Measurements from ENCODE around the gene ADGRB3.

DNA sequence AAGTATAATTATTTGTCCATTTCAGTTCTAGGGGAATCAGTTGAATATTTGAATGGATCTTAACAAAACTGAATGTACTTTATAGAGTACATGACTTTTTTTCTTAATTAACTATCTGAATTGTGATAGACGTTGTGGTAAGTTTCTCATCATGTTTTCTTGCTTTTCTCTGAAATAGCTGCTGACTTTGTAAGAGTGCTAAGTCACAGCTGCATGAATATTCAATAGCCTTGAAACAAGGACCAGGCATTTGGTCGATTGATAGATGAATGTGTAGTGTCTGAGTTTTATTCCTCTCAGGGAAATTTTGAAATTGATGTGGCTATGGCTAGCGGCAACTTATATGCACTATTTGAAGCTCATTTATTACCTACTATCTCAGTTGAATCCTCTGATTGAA, 56.0 kb downstream of the ADGRB3 start:
- TF ChIP-seq, protein P1, sequence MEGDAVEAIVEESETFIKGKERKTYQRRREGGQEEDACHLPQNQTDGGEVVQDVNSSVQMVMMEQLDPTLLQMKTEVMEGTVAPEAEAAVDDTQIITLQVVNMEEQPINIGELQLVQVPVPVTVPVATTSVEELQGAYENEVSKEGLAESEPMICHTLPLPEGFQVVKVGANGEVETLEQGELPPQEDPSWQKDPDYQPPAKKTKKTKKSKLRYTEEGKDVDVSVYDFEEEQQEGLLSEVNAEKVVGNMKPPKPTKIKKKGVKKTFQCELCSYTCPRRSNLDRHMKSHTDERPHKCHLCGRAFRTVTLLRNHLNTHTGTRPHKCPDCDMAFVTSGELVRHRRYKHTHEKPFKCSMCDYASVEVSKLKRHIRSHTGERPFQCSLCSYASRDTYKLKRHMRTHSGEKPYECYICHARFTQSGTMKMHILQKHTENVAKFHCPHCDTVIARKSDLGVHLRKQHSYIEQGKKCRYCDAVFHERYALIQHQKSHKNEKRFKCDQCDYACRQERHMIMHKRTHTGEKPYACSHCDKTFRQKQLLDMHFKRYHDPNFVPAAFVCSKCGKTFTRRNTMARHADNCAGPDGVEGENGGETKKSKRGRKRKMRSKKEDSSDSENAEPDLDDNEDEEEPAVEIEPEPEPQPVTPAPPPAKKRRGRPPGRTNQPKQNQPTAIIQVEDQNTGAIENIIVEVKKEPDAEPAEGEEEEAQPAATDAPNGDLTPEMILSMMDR (IDR thresholded peaks at IDR 0.05; ENCODE audit: low read length), result no peak
- no peak for TF ChIP-seq EZH2 (IDR thresholded peaks at IDR 0.05; ENCODE audit: borderline replicate concordance, low read length)
